AG10803 (cell line): ENCODE measurements around the gene SLCO3A1.

ENCODE experiments used
- DNase-seq: peaks from one replicate; pipeline ENCODE4 v3.0.0; 2010; ENCODE audit warnings: low read depth
- H3K4me3 ChIP-seq: 2 replicates; pipeline ENCODE4 v1.5.1; 2011; ENCODE audit warnings: mild to moderate bottlenecking, low read length, control low read depth
- TF ChIP-seq, protein P1 (sequence below): conservative IDR thresholded peaks from 2 replicates; pipeline ENCODE4 v1.5.1; 2011; ENCODE audit warnings: mild to moderate bottlenecking, low read length, control low read depth, inconsistent platforms

The SLCO3A1 gene

DNA sequence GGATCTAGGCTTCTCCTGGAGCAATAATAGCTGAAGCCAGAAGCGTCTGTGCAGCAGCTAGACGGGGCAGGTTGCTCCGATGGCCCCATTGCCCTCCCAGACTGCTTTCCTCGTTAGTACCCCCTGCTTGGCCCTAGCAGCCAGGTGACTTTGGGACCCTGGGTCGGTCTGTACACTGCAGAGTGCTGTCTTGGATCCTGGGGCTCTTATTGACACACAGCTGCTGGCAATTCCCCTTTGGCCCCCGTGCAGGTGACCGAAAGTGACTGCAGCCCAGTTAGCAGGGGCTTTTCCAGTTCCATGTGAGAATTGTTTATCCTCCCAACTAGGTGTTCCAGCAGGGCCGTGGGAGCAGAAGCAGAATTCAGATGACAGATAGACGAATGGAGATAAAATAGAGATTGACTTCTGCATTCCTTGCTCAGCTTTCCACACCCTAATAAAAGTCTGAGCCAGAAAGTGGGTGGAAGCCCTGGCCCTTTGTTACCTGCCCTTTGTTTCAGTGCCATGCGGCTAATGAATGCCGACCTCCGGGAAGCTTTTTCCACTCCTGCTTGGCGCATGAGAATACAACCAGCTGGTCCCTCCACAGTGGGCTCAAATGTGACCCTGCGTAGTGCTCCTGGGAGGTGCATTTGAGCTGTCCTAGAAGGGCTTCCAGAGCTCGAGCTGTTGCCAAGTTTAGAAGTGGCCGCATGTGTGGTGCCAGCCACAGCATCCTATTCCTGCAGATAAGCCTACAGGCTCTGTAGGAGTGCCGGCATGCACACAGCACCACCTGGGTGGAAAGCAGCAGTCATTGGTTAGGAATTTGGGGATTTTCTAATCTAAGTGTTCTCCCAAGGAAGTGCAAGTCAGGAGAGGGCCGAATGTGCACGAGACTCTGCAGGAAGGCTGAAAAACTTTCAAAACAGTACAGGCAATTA lies 94.4 kb downstream of the SLCO3A1 start:
- H3K4me3 ChIP-seq, result no peak overlapping the region
- peak; percentile 13 for DNase-seq
- TF ChIP-seq, protein P1, sequence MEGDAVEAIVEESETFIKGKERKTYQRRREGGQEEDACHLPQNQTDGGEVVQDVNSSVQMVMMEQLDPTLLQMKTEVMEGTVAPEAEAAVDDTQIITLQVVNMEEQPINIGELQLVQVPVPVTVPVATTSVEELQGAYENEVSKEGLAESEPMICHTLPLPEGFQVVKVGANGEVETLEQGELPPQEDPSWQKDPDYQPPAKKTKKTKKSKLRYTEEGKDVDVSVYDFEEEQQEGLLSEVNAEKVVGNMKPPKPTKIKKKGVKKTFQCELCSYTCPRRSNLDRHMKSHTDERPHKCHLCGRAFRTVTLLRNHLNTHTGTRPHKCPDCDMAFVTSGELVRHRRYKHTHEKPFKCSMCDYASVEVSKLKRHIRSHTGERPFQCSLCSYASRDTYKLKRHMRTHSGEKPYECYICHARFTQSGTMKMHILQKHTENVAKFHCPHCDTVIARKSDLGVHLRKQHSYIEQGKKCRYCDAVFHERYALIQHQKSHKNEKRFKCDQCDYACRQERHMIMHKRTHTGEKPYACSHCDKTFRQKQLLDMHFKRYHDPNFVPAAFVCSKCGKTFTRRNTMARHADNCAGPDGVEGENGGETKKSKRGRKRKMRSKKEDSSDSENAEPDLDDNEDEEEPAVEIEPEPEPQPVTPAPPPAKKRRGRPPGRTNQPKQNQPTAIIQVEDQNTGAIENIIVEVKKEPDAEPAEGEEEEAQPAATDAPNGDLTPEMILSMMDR, result no peak

DNA sequence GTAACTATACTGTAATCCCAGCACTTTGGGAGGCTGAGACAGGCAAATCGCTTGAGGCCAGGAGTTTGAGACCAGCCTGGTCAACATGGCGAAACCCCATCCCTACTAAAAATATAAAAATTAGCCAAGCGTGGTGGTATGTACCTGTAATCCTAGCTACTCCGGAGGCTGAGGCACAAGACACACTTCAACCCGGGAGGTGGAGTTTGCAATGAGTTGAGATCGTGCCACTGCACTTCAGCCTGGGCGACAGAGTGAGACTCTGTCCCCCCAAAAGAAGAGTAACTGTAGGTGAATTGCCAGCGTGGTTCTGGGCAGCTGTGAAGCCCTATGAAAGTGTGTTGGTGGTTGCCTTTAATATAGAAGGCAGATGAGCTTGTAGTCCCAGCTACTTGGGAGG lies 95.9 kb downstream of the SLCO3A1 start:
- H3K4me3 ChIP-seq, result no peak overlapping the region
- TF ChIP-seq, protein P1, result no peak
- no peak for DNase-seq

DNA sequence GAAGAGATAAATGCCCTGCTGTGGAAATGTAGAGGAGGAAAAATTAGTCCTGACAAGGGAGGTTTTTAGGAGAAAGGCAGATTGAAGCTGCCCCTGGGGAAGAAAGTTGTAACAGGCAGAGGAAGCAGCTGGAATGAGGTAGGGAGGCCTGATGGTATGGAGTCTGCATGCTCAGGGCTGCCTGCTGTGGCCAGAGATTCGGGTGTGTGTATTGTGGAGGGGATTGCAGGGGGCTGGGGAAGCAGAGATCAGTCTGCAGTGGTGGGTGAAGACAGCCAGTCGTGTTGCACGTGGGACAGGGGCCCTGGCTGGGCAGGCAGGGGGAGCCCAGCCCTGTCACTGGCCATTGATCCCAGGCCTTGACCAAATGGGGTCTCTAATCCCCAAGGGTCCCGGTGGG lies 96.5 kb downstream of the SLCO3A1 start:
- TF ChIP-seq, protein P1, result no peak
- H3K4me3 ChIP-seq, result no peak overlapping the region
- DNase-seq, result no peak

DNA sequence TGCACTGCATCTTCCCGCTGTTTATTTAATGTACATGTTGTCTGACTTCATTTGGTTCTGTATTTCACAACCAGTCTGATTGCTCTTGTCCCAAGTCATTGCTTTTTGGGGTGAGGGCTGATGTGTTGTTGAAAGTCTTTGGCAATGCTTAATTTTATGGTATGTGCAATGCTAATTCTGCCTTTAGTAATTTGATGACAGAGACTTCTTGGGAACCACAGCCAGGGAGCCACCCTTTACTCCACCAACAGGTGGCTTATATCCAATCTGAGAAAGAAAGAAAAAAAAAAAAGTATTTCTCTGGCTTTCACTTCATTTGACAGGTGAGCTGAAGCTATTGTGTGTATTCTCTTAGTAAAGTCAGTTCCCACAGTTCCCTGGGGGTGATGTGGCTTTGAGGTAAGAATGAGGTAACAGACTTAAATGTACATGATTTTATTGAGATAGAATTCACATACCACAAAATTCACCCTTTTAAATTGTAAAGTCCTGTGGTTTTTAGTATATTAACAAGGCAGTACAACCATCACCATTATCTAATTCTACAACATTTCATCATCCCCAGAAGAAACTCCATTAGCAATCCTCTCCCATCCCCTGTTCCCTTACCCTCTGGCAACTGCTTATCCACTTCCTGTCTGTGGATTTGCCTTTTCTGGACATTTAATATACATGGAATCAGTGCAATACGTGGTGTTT lies 97.3 kb downstream of the SLCO3A1 start:
- H3K4me3 ChIP-seq, result no peak overlapping the region
- TF ChIP-seq, protein P1, result no peak
- peak; percentile 31 for DNase-seq

DNA sequence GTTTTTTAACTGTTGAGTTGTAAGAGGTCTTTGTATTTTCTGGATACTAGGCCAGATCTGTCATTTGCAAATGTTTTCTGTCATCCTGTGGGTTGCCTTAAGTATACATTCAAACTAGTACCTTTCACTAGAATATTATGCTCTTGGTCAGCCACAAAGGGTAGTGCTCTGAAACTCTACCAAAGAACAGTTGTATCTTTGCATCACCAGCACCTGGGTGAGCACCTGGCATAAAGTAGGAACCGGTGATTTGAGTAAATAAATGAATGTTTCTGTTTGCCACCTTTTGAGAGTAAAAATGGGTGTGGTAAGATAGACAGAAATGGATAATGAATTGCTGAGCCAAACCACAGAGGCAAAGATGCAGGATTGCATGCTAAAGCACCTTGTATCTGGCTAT lies 98.7 kb downstream of the SLCO3A1 start:
- no peak for DNase-seq
- TF ChIP-seq, protein P1, result no peak
- no peak overlapping the region for H3K4me3 ChIP-seq

DNA sequence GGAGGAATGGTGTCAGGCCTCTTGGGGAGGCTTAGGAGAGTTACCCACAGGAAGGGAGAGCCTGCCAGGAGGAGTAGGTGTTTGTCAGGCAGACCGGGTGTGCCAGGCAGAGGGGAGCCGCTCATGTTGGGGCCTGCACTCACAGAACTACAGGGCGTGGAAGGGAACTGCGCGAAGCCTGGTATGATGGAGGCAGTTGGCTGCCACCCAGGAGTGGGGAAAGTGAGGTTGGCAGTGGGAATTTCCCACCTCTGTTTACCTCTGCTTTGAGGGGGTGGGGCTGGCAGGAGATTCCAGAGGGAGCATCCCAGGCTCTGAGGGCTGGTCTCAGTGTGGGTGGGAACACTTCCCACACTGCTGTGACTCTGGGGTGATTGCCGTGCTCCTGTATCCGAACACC lies 99.9 kb downstream of the SLCO3A1 start:
- no peak overlapping the region for H3K4me3 ChIP-seq
- TF ChIP-seq, protein P1, result no peak
- no peak for DNase-seq
